LNCAP (cell line): Measurements from ENCODE around the gene ELAC2.
A peak's percentile ranks its signal among the peaks of the same experiment; 100 is the strongest.

Source experiments
- TF ChIP-seq, protein P1 (sequence below): fragments of 450-650 bp; IDR thresholded peaks from 2 replicates; pipeline ENCODE4 v1.5.1; 2017; ENCODE audit warnings: mild to moderate bottlenecking

Gene ELAC2, protein sequence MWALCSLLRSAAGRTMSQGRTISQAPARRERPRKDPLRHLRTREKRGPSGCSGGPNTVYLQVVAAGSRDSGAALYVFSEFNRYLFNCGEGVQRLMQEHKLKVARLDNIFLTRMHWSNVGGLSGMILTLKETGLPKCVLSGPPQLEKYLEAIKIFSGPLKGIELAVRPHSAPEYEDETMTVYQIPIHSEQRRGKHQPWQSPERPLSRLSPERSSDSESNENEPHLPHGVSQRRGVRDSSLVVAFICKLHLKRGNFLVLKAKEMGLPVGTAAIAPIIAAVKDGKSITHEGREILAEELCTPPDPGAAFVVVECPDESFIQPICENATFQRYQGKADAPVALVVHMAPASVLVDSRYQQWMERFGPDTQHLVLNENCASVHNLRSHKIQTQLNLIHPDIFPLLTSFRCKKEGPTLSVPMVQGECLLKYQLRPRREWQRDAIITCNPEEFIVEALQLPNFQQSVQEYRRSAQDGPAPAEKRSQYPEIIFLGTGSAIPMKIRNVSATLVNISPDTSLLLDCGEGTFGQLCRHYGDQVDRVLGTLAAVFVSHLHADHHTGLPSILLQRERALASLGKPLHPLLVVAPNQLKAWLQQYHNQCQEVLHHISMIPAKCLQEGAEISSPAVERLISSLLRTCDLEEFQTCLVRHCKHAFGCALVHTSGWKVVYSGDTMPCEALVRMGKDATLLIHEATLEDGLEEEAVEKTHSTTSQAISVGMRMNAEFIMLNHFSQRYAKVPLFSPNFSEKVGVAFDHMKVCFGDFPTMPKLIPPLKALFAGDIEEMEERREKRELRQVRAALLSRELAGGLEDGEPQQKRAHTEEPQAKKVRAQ

DNA sequence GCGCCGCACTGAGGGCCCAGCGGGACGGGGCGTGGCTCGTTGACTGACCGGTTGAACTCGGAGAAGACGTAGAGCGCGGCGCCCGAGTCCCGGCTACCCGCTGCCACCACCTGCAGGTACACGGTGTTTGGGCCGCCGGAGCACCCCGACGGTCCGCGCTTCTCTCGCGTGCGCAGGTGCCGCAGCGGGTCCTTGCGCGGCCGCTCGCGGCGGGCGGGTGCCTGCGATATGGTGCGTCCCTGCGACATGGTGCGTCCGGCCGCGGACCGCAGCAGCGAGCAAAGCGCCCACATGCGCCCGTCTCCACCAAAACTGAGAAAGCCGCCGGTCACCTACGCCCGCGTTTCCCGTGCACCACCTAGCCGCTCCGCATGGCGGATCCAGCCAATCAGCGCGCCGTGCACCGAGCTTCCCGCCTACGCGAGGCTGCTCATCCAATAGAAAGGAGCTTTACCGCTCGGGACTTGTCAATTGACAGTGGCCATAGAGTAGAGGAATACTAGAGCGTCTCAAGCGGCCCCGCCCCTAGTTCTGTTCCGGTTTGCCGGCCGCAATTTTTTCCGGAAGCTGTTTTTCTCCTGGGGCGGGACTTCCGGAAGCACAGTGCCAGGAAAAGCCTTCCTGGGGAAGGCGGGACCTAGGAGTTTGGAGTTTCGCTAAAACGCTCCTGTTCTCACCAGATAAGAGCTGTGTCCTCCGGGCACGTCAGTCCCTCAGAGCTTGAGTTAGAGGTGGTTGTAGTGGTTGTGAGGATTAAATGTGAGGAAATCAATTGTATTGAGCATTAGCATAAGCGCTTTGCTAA lies at the start of gene ELAC2:
TSS of gene ELAC2 (minus strand) at position 373 of the 805 bp plus-strand sequence. CDS start at position 293, 80 bp downstream.
- TF ChIP-seq, protein P1, sequence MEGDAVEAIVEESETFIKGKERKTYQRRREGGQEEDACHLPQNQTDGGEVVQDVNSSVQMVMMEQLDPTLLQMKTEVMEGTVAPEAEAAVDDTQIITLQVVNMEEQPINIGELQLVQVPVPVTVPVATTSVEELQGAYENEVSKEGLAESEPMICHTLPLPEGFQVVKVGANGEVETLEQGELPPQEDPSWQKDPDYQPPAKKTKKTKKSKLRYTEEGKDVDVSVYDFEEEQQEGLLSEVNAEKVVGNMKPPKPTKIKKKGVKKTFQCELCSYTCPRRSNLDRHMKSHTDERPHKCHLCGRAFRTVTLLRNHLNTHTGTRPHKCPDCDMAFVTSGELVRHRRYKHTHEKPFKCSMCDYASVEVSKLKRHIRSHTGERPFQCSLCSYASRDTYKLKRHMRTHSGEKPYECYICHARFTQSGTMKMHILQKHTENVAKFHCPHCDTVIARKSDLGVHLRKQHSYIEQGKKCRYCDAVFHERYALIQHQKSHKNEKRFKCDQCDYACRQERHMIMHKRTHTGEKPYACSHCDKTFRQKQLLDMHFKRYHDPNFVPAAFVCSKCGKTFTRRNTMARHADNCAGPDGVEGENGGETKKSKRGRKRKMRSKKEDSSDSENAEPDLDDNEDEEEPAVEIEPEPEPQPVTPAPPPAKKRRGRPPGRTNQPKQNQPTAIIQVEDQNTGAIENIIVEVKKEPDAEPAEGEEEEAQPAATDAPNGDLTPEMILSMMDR, result peak; percentile 28

DNA sequence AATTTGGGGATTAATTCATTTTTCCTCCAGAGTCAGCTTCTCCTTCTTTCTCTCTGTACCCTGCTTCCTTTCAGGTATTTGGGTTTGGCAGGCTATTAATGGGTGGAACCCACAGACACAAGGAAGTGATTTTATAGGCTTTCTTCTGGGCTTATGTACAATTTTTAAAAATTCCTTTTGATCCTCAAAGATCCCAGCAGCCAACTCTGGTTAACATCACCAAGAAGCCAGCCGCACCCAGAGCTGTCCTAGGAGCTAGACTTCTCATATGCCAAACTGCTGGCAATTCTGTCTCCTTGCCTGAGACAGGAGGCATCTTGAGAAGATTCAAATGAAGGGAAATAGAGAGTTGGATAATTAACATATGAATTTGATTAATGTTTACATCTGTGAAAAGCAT lies 47.2 kb upstream of the ELAC2 start:
- TF ChIP-seq, protein P1, result no peak

DNA sequence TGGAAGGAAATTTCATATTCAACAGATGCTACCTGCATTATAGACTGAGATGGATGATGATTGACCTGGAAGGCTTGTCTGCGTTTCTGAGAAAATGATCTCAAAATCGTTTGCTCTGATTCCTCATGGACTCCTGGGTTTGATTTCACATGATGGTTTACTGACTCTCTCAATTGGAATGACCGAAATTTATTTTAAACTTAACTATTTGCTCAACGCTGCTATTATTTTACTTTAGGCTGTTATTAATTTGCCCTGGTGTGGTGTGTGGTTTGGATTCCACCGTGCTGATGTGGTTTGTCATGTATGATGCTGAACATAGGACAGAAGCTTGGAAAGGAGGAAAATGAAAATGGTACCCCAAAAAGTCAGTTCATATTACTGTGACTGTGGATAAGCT lies 37.3 kb upstream of the ELAC2 start:
- TF ChIP-seq, protein P1, result no peak

DNA sequence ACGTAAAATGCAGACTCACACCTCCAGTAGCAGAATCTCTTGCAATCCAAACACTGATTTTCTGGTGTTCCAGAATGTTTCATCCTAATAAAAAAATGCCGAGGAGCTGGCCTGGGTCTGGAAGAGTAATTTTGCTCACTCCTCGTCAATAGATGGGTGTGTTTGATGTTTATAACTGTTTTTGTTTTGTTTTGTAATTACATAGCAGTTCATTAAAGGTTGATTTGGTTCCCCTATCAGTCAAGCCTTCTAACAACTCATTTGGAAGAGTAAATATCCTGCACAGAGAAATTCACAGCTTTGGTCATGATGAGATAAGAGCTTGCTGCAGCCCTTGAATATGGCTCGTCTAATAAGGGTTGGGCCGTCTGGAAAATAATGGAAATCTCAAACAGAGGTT lies 36.8 kb upstream of the ELAC2 start:
- TF ChIP-seq, protein P1, result no peak

DNA sequence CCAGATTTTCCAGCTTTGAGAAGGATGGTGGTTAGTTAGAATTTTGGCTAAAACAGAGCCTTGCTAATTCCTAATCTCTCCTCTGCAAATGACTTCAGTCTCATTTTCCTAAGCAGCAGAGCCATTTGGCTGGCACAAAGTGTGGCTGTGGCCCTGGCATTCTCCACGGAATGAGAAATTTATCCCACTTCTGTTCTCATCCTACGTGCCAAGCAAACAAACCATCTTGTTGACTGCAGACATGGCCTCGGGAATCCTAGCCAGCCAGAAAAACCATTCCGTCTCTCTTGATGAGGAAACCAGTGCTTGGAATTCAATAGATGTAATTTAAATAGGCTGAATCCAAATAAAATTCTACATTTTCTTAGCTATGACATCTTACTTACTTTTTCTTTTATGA lies 34.1 kb upstream of the ELAC2 start:
- TF ChIP-seq, protein P1, result no peak

DNA sequence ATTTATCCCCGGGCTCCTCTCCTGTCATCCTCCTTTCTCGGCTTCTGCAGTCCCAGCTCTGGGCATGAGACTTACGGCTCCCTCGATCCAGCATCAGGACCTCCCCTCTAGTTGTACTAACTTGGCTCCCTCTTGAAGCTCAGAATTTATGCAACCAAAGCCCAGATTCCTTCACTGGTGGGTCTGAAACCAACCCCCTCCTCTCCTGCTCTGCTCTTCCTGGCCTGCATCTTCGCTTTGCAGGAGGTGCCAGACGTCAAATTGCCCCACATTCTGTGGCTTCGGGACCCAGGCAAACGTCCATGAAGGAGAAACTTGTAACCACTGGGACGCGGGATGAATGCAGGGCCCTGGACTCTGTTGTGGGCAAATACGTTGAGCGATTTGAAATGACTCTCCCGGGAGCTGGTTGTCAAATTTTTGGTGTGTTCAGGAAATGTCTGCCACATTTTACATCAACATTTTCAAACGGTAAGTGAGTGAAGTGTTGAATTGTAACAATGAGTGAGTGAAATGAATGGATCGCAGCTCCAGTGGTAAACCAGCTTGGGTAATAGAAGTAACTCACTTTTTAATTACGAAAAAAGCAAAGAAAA lies 29.3 kb upstream of the ELAC2 start:
- TF ChIP-seq, protein P1, result no peak

DNA sequence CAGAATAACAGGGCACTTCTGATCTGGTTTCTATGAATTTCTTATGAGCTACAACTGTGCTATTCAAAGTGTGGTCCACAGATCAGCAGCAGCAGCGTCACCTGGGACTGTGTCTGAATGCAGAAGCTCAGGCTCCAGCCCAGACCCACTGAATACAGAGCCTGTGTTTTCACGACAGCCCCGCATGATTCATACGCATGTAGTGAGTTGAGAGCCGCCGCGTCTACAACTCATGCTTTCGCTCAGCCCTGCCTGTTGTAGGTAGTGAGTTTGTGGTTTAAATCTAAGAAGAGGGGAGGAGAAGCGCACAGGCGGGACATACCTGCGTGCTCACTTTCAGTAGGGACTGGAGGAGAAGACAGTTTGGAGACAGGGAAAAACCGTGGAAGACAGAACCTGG lies 28.5 kb upstream of the ELAC2 start:
- TF ChIP-seq, protein P1, result no peak
